OCI-M2 (cell line): ENCODE measurements around the gene G6PC3.
"Not testable (repeated sequence)": the region's sequence is repeated elsewhere in the genome, so short reads cannot be mapped to it uniquely, and the experiment has no call there.

Experiments used
- DNase-seq: peaks from one replicate; lab custom pipeline; 2025; ENCODE audit not compliant: unreplicated experiment; lab: John Stamatoyannopoulos, UW

Gene G6PC3

GRCh38 chr17:44082256-44082927 is 11.9 kb downstream of the G6PC3 start:
- no peak for DNase-seq

- no peak for DNase-seq
Observed at GRCh38 chr17:44083250-44083849, 12.8 kb downstream of the G6PC3 start.

- DNase-seq, result no peak
Observed at GRCh38 chr17:44084131-44084538, 13.6 kb downstream of the G6PC3 start.

- no peak for DNase-seq
Observed at GRCh38 chr17:44084921-44085320, 14.4 kb downstream of the G6PC3 start.

GRCh38 chr17:44085908-44086307 is 15.4 kb downstream of the G6PC3 start:
- no peak for DNase-seq

GRCh38 chr17:44086364-44087311 is 16.1 kb downstream of the G6PC3 start:
- DNase-seq, result no peak

- DNase-seq, result no peak
Observed at GRCh38 chr17:44087319-44087718, 16.8 kb downstream of the G6PC3 start.

GRCh38 chr17:44088254-44088653 is 17.7 kb downstream of the G6PC3 start:
- DNase-seq, result no peak

GRCh38 chr17:44091200-44091997 is 20.9 kb downstream of the G6PC3 start:
- no peak for DNase-seq

- DNase-seq, result no peak
Observed at GRCh38 chr17:44092051-44092450, 21.5 kb downstream of the G6PC3 start.

- no peak for DNase-seq
Observed at GRCh38 chr17:44093231-44093900, 22.8 kb downstream of the G6PC3 start.

- DNase-seq, result no peak
Observed at GRCh38 chr17:44094701-44095387, 24.3 kb downstream of the G6PC3 start.

- no peak for DNase-seq
Observed at GRCh38 chr17:44095388-44095646, 24.8 kb downstream of the G6PC3 start.

GRCh38 chr17:44095647-44096496 is 25.3 kb downstream of the G6PC3 start:
- DNase-seq, result peak; percentile 81

- no peak for DNase-seq
Observed at GRCh38 chr17:44097110-44097958, 26.8 kb downstream of the G6PC3 start.

- not testable (repeated sequence) for DNase-seq
Observed at GRCh38 chr17:44101858-44102257, 31.3 kb downstream of the G6PC3 start.

GRCh38 chr17:44102849-44103622 is 32.5 kb downstream of the G6PC3 start:
- no peak for DNase-seq

GRCh38 chr17:44105483-44105882 is 34.9 kb downstream of the G6PC3 start:
- DNase-seq, result no peak
